Testis (tissue), 3 donors: ENCODE results near the gene BHLHE40. TPM values are rescaled to one million over a fixed set of nuclear protein-coding genes. Genes with fewer than 3 reads are reported as not detected.

Experiments used
- DNase-seq: peaks from one replicate; pipeline ENCODE4 v3.0.0-alpha.2; 2019
- H3K27ac ChIP-seq, 2 donors: fragments of 200-600 bp; sonication (generic); one replicate each; pipeline ENCODE4 v1.5.1; 2019
- H3K27me3 ChIP-seq: fragments of 200-600 bp; sonication (generic); one replicate; pipeline ENCODE4 v1.5.1; 2019
- H3K36me3 ChIP-seq: fragments of 200-600 bp; sonication (generic); one replicate; pipeline ENCODE4 v1.5.1; 2017; ENCODE audit warnings: low read depth; ENCODE audit errors: missing control alignments
- H3K4me1 ChIP-seq: fragments of 200-600 bp; sonication (generic); one replicate; pipeline ENCODE4 v1.5.1; 2019
- H3K4me3 ChIP-seq, 2 donors: fragments of 200-600 bp; sonication (generic); one replicate each; pipeline ENCODE4 v1.5.1; 2017 to 2019
- H3K9me3 ChIP-seq: fragments of 200-600 bp; sonication (generic); one replicate; pipeline ENCODE4 v1.5.1; 2017
- CTCF ChIP-seq, 3 experiments: fragments of 450-650 bp in 2 of 3; fragments of 200-600 bp in 1 of 3; sonication (generic) in 1 of 3; IDR thresholded peaks; one replicate each; pipeline ENCODE4 v1.5.1; 2016 to 2019; ENCODE audit warnings: antibody characterized with exemption in 3 of 3, mild to moderate bottlenecking in 2 of 3, moderate library complexity in 1 of 3
- POLR2A ChIP-seq: fragments of 450-650 bp; IDR thresholded peaks from one replicate; pipeline ENCODE4 v1.6.1; 2017; ENCODE audit warnings: antibody characterized with exemption, mild to moderate bottlenecking, moderate library complexity
- WGBS, 2 donors: methylation state at CpG; one replicate each; pipeline ENCODE4 v1.1.5; 2018; 5-methylcytosine and 5-hydroxymethylcytosine counted together
- intact Hi-C: fragments of 100-400 bp; cut with DNase I; formaldehyde crosslinking; loops from one replicate; pipeline ENCODE4 v1.15.1; 2023; ENCODE audit warnings: low total_unique reads
- polyA plus RNA-seq: library from polyadenylated mRNA; stranded (reverse); fragments of 350-450 nt; fragmentation: Illumina TruSeq; extraction: RNeasy Lipid Tissue Mini Kit (QIAGEN cat#74804); gene quantifications from one replicate; pipeline ENCODE4 v1.2.3, GENCODE V29; 2014; ENCODE audit warnings: low read depth, low replicate concordance; ENCODE audit not compliant: insufficient read depth
- total RNA-seq, 2 donors: library from RNA; depleted of rRNA; stranded (reverse); fragments of >200 nt; gene quantifications; one replicate each; pipeline ENCODE4 v1.2.3, GENCODE V29; 2016

The BHLHE40 gene
- total and polyA plus RNA-seq, 3 donors from 2014 or later = 26.2 to 40.6 (median 28.7) TPM

DNA sequence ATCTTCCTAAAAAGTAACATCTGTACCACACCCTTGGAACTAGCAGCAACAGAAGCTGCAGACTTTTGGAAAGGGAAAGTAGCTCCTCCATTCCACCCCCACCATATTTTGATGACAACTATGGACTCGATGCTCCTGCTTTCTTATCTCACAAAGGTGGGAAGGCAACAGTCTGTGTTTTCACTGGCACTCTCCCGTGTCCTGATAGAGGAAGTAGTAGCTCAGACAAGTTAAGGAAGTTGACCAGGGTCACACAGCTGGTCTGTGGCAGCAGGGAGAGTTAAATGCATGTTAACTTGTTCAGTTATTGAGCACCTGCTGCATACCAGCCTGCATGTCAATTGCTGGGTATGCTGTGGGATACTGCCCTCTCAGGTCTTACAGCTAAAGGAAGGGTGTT, 33.1 kb downstream of the BHLHE40 start:
- Histone ChIP-seq H3K9me3 (no peaks in the 10 kb centered on the region), H3K4me1 (peaks cover 2% of the 10 kb centered on the region), H3K36me3 (no peaks in the 10 kb centered on the region), H3K27me3 (no peaks in the 10 kb centered on the region), H3K27ac (no peak overlapping the region), H3K4me3 (no peak overlapping the region)
- 20 to 33% methylated on average over 2 of the region's 2 CpGs for WGBS, 2 donors
- intact Hi-C loops = no loop called here
- no peak for DNase-seq
- TF ChIP-seq POLR2A = no peak
- TF ChIP-seq CTCF (IDR thresholded peaks at IDR 0.05) = no peak

GRCh38 chr3:5013021-5013906, 34.0 kb downstream of the BHLHE40 start:
- intact Hi-C loops = no loop called here
- Histone ChIP-seq H3K36me3 (no peaks in the 10 kb centered on the region), H3K9me3 (no peaks in the 10 kb centered on the region), H3K27ac (no peak overlapping the region), H3K4me1 (peaks cover 5% of the 10 kb centered on the region), H3K4me3 (no peak overlapping the region), H3K27me3 (no peaks in the 10 kb centered on the region)
- 81 to 86% methylated on average over 5 of the region's 5 CpGs for WGBS, 2 donors
- DNase-seq = no peak
- TF ChIP-seq POLR2A (no peak), CTCF (IDR thresholded peaks at IDR 0.05) (no peak)

DNA sequence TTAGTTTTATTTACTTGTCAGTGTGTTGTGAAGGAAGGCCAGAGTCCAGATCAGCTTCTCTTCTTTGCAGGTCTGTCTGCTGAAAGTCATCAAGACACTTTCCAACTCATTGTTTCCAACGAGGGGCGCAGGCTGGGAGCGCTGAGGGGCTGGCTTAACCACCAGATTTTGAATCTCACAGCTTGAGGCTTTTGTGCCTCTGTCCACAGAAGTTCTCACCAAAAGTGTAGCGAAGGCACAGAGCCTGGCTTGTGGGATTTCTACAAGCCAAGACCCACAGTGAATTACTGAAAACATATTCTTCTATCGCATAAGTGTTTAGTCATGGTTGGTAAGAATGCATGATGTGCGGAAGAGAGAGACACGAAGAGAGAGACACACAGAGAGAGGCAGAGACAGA, 35.2 kb downstream of the BHLHE40 start:
- no peak for DNase-seq
- Histone ChIP-seq H3K27ac (peak overlapping the region in 1 of 2 donors; percentile 19), H3K9me3 (no peaks in the 10 kb centered on the region), H3K4me3 (no peak overlapping the region), H3K27me3 (no peaks in the 10 kb centered on the region), H3K4me1 (peaks cover 5% of the 10 kb centered on the region), H3K36me3 (no peaks in the 10 kb centered on the region)
- WGBS, 2 donors = 83 to 85% methylated on average over 7 of the region's 7 CpGs
- intact Hi-C loops = no loop called here
- no peak for TF ChIP-seq POLR2A
- TF ChIP-seq CTCF (IDR thresholded peaks at IDR 0.05) = no peak

DNA sequence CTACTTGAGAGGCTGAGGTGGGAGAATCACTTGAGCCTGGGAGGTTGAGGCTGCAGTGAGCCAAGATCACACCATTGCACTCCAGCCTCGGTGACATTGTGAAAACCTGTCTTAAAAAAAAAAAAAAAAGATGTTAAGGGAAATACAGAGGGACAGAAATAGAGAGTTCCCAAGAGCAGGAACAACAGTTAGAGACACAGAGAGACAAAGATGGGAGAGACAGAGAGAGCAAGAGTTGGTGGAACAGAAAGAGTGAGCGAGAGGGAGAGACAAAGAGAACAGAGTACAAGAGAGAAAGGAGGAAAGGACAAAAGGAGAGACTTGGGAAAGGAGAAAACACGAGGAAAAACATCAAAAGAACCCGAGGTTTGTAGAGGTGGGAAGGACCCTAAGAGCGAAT, 35.8 kb downstream of the BHLHE40 start:
- H3K36me3 ChIP-seq = no peaks in the 10 kb centered on the region
- H3K4me3 ChIP-seq = no peak overlapping the region
- H3K4me1 ChIP-seq = peaks cover 5% of the 10 kb centered on the region
- intact Hi-C loops = no loop called here
- no peaks in the 10 kb centered on the region for H3K9me3 ChIP-seq
- H3K27me3 ChIP-seq = no peaks in the 10 kb centered on the region
- no peak for DNase-seq
- TF ChIP-seq POLR2A = no peak
- TF ChIP-seq CTCF (IDR thresholded peaks at IDR 0.05) = no peak
- 89 to 94% methylated on average over 5 of the region's 5 CpGs for WGBS, 2 donors
- no peak overlapping the region for H3K27ac ChIP-seq
